HK-2 (cell line): ENCODE data around the gene MEAK7.

ENCODE experiments used
- DNase-seq: peaks from one replicate; pipeline ENCODE4 v3.0.0-alpha.2; 2018; ENCODE audit not compliant: unreplicated experiment

Gene MEAK7

DNA sequence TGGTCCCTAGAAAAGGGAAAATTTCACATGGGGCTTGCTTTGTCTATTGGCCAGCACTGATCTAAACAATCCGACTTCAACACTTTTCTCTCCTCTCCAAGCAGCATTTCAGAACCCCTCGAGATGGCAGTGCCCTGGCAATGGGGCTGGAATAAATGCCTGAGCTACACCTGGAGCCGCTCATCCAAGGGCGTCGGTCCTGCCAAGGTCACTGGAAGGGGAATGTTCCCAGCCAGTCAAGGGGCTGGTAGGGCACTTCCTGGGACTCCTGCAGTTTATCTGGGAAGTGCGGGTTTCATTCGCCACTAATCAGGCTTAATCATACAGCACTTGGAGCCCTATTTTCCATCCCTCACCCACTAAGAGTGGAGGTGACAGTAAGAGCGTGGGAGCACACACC lies 17.1 kb downstream of the MEAK7 start:
- no peak for DNase-seq

- DNase-seq = no peak
These were observed 17.8 kb downstream of the MEAK7 start for GRCh38 chr16:84486551-84487235.

GRCh38 chr16:84486126-84486525 lies 18.3 kb downstream of the MEAK7 start:
- DNase-seq = no peak

GRCh38 chr16:84485255-84486010 lies 19.0 kb downstream of the MEAK7 start:
- DNase-seq = no peak

- DNase-seq = no peak
These were observed 19.7 kb downstream of the MEAK7 start for GRCh38 chr16:84484579-84485254.

GRCh38 chr16:84483882-84484565 lies 20.4 kb downstream of the MEAK7 start:
- DNase-seq = no peak

DNA sequence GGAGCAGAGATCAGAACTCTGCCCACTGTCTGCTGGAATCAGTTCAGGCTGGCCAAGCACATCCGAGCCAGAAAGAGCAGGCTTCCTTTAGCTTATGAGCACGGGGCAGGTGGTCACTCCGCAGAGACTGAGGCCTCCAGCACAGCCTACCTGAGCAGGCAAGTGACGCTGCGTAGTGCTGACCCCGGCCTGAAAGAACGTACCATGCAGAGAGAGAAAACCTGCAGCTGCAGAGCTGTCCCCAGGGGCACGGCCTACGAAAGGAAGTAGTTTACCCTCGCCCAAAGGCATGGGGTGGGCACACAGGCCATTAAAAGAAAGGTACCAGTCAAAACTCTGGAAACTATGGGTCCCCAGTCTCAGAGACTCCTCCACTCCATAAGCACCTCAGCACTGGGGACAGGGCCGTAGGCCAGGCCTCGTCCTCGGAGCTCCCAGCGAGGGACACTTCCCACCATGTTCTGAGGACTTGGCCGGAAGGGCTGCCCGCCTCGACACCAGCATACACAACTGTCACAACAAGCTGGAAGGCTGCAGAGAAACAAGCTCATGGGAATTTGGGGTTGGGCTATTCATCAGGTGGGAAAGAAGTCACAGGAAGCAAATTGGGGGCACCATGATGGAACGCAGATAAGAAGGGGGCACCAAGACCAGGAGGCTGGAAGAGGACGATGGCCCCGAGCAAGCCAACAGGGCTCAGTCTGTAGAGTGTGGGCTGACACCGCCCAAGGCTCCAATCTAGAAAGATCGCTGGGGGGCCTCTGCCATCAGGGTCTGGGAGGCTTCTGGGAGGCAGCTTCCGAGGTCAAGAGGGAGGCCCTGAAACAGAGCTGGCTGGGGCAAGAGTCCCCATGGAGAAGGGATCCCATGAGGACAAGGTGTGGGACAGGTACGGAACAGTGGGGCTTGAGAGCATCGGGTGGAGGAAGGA lies 21.2 kb downstream of the MEAK7 start:
- DNase-seq = no peak

DNA sequence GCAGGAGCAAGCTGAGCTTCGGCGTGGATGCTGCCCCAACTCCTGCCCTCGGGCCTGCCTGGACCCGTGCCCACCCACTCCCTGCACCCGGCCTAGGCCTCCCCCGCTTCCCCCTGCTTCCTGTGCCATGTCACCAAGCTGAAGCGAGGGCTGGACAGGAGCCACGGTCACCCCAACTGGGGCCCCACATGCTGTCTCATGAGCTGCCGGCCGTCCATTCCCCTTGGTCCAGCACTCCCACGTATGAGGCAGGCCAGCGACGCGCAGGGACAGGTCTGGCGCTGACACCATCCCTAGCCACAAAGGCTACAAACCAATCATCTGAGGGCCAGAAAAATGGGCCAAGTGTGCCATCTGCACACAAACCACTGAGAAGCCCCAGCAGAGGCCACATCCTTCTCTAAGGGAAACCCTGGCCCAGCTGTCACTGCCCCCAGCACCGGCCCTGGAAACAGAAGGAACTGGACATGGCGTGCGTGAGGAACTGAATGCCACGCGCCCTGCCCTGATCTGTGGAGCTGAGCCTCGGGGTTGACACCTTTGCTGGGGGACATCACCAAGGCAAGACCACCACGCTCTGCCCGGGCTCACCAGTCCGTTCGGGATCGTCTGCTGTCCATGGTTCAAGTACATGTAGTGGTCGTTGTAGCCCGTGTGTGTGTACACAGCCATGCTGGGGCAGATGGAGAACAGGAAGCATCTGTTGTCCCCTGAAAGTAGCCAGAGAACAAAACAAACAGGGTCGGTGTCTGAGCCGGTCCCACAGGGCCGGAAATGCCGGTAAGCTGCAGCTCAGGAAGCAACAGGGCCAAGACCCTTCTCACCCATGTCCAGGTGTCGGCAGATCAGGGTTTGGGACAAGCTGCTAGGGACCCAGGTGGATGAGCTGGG lies 22.2 kb downstream of the MEAK7 start:
- DNase-seq = no peak

DNA sequence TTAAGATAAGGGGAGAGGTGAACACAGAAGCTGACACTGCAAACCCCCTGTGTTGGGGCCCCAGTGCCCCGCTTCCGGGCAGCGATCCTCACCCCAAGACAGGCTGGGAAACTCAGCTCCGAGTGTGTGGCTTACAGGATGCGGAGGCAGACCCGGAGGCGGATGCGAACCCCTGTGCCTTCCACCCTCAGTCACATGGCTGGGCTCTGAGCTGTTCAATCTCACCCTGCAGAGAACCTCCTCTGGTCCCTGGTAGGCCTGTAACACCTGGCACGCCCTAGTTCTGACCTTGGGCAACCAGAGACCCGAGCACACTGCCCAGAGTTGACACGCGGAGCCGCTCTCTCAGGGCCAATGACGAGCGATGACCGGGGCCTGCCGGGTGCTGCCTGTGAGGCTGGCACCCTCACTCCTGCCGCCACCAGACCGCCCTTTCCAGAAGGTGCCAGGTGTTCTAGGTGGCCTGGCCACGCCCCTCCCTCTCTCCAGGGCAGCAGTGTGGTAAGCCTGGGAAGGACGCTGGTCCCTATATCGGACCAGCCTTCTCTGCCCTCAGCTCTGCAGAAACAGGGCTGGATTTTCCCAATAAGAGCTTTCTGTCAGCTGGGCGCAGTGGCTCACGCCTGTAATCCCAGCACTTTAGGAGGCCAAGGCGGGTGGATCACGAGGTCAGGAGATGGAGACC lies 23.3 kb downstream of the MEAK7 start:
- DNase-seq = no peak

DNA sequence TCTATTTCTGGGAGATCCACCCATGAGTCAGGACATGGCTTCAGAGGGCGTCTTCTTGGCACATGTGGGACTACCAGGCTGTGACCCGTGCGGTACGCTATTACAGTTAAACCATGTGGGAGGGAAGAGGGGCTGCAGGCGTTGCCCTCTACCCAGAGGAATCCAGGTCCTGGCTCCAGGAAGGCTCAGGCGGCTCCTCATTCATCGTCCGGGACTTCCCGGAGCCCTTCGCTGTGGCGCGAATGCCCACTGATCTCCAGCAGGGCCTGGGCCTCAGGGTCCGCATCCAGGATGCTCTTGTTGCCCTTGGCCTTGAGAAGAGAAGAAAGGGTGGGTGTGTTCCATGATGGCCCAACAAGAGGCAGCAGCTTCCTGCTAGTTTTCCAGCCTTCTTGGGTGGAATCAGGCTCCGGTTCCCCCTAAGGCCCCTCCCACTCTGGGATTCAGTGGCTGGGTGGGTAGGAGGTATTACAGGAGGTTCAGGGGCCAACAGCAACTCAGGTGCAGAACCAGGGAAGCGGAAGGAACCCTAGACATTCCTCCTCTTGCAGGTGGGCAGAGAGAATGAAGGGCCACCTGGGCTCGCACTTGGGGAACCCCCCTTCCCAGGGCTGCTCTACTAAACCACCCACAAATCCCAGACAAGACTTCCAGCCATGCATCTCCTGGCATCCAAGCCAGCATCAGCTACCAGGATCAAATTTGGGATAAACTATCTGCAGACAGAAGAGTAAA lies 24.6 kb downstream of the MEAK7 start:
- no peak for DNase-seq

GRCh38 chr16:84478172-84478947 lies 26.1 kb downstream of the MEAK7 start:
- peak; percentile 46 for DNase-seq

GRCh38 chr16:84477661-84478060 lies 26.8 kb downstream of the MEAK7 start:
- DNase-seq = no peak

GRCh38 chr16:84476401-84476800 lies 28.1 kb downstream of the MEAK7 start:
- DNase-seq = no peak

- no peak for DNase-seq
These were observed 28.7 kb downstream of the MEAK7 start for GRCh38 chr16:84475643-84476240.

- DNase-seq = no peak
These were observed 32.5 kb downstream of the MEAK7 start for GRCh38 chr16:84471966-84472365.

- DNase-seq = no peak
These were observed 33.1 kb downstream of the MEAK7 start for GRCh38 chr16:84471316-84471715.

GRCh38 chr16:84467709-84468108 lies 36.8 kb downstream of the MEAK7 start:
- no peak for DNase-seq

GRCh38 chr16:84467256-84467655 lies 37.2 kb downstream of the MEAK7 start:
- DNase-seq = no peak
